ENCODE measurements around the gene DMD.
"Not testable (repeated sequence)": the region's sequence is repeated elsewhere in the genome, so short reads cannot be mapped to it uniquely, and the experiment has no call there.

DMD gene

GRCh38 chrX:33188286-33188685, 23.1 kb downstream of the DMD start:
- no peak for TF ChIP-seq CTCF (IDR thresholded peaks at IDR 0.05; ENCODE audit: borderline replicate concordance, insufficient read depth, low read depth, low read length)
- no peak overlapping the region for H3K4me3 ChIP-seq (ENCODE audit: low read depth, low read length)

GRCh38 chrX:33184803-33185202, 26.5 kb downstream of the DMD start:
- H3K4me3 ChIP-seq (ENCODE audit: low read depth, low read length) = not testable (repeated sequence)

GRCh38 chrX:33183361-33183760, 28.0 kb downstream of the DMD start:
- H3K4me3 ChIP-seq (ENCODE audit: low read depth, low read length) = no peak overlapping the region
- no peak for TF ChIP-seq CTCF (IDR thresholded peaks at IDR 0.05; ENCODE audit: borderline replicate concordance, insufficient read depth, low read depth, low read length)

GRCh38 chrX:33178690-33179089, 32.7 kb downstream of the DMD start:
- H3K4me3 ChIP-seq (ENCODE audit: low read depth, low read length) = no peak overlapping the region
- TF ChIP-seq CTCF (IDR thresholded peaks at IDR 0.05; ENCODE audit: borderline replicate concordance, insufficient read depth, low read depth, low read length) = no peak

GRCh38 chrX:33178218-33178617, 33.1 kb downstream of the DMD start:
- TF ChIP-seq CTCF (IDR thresholded peaks at IDR 0.05; ENCODE audit: borderline replicate concordance, insufficient read depth, low read depth, low read length) = no peak
- H3K4me3 ChIP-seq (ENCODE audit: low read depth, low read length) = no peak overlapping the region

GRCh38 chrX:33175201-33175600, 36.1 kb downstream of the DMD start:
- no peak for TF ChIP-seq CTCF (IDR thresholded peaks at IDR 0.05; ENCODE audit: borderline replicate concordance, insufficient read depth, low read depth, low read length)
- H3K4me3 ChIP-seq (ENCODE audit: low read depth, low read length) = no peak overlapping the region

GRCh38 chrX:33171041-33171440, 40.3 kb downstream of the DMD start:
- H3K4me3 ChIP-seq (ENCODE audit: low read depth, low read length) = no peak overlapping the region
- TF ChIP-seq CTCF (IDR thresholded peaks at IDR 0.05; ENCODE audit: borderline replicate concordance, insufficient read depth, low read depth, low read length) = no peak

GRCh38 chrX:33161829-33162228, 49.5 kb downstream of the DMD start:
- no peak overlapping the region for H3K4me3 ChIP-seq (ENCODE audit: low read depth, low read length)

More at GRCh38 chrX:33161829-33162228, 49.5 kb downstream of the DMD start:
- no peak for TF ChIP-seq CTCF (IDR thresholded peaks at IDR 0.05; ENCODE audit: borderline replicate concordance, insufficient read depth, low read depth, low read length)
